ENCODE data around the gene GRIPAP1. TPM values are rescaled to one million over a fixed set of nuclear protein-coding genes. Genes with fewer than 3 reads are reported as not detected.

The GRIPAP1 gene
- total and polyA plus RNA-seq, 2 of the 13 experiments (the other 11 are each of a cell fraction or from before 2014, with no cell fraction given): 16.1 to 22.6 TPM

DNA sequence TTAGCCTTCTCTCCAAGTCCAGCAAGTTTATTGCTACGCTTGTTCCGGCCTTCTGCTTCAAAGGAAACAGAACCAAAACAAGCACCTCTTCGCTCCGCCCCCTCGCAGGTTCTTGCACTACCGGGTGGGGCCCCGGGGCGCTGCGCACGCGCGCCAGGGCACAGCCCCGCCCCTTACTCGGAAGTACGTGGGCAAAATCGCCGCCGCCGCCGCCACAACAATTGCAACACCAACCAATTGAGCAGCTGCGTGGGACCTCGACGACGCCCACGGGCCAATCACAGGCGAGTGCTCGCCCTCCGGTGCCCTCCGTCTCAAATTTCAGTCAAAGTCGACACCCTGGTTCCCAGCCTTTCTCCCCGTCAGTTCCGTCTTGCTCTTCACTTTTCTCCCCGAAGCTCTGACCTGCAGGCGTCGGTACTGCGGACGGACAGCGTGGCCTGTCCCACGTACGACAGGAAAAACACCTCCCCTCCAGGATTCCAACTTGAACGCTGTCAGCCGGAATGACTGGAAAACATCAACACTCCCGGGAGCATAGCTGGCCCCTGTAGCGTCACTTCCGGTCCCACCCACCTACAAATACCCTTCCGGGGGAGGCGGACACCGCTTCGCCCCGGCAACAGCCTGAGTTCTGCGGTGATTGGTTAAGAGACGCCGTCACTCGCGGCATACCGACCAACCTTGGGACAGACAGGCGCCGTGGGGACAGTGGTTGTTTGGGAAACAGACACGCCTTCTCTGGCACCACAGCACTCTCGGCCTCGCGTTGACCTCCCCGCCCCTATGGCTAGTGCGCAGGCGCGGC is 44.0 kb downstream of the GRIPAP1 start (continued):
- TF ChIP-seq MAZ (IDR thresholded peaks at IDR 0.05; ENCODE audit: borderline replicate concordance, low read depth, low read length): peak; percentile 32; the same call in 1 of the 2 replicates
- peak; percentile 18; the same call in 1 of the 2 replicates for TF ChIP-seq MAZ (CRISPR knock-in tag; IDR thresholded peaks at IDR 0.05; ENCODE audit: low read depth)
- TF ChIP-seq, protein P1, sequence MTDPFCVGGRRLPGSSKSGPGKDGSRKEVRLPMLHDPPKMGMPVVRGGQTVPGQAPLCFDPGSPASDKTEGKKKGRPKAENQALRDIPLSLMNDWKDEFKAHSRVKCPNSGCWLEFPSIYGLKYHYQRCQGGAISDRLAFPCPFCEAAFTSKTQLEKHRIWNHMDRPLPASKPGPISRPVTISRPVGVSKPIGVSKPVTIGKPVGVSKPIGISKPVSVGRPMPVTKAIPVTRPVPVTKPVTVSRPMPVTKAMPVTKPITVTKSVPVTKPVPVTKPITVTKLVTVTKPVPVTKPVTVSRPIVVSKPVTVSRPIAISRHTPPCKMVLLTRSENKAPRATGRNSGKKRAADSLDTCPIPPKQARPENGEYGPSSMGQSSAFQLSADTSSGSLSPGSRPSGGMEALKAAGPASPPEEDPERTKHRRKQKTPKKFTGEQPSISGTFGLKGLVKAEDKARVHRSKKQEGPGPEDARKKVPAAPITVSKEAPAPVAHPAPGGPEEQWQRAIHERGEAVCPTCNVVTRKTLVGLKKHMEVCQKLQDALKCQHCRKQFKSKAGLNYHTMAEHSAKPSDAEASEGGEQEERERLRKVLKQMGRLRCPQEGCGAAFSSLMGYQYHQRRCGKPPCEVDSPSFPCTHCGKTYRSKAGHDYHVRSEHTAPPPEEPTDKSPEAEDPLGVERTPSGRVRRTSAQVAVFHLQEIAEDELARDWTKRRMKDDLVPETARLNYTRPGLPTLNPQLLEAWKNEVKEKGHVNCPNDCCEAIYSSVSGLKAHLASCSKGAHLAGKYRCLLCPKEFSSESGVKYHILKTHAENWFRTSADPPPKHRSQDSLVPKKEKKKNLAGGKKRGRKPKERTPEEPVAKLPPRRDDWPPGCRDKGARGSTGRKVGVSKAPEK (CRISPR knock-in tag; IDR thresholded peaks at IDR 0.05; ENCODE audit: borderline replicate concordance): no peak
- no peak for TF ChIP-seq KMT2A (CRISPR knock-in tag; IDR thresholded peaks at IDR 0.05)
- no peak for TF ChIP-seq ZNF24 (IDR thresholded peaks at IDR 0.05)
- TF ChIP-seq, protein P2, sequence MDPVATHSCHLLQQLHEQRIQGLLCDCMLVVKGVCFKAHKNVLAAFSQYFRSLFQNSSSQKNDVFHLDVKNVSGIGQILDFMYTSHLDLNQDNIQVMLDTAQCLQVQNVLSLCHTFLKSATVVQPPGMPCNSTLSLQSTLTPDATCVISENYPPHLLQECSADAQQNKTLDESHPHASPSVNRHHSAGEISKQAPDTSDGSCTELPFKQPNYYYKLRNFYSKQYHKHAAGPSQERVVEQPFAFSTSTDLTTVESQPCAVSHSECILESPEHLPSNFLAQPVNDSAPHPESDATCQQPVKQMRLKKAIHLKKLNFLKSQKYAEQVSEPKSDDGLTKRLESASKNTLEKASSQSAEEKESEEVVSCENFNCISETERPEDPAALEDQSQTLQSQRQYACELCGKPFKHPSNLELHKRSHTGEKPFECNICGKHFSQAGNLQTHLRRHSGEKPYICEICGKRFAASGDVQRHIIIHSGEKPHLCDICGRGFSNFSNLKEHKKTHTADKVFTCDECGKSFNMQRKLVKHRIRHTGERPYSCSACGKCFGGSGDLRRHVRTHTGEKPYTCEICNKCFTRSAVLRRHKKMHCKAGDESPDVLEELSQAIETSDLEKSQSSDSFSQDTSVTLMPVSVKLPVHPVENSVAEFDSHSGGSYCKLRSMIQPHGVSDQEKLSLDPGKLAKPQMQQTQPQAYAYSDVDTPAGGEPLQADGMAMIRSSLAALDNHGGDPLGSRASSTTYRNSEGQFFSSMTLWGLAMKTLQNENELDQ (CRISPR knock-in tag; IDR thresholded peaks at IDR 0.05; ENCODE audit: borderline replicate concordance): no peak
- TF ChIP-seq YEATS2 (CRISPR knock-in tag; IDR thresholded peaks at IDR 0.05; ENCODE audit: borderline replicate concordance): peak; percentile 51; the same call in 1 of the 2 replicates
- peak; percentile 78 for TF ChIP-seq RFX1 (IDR thresholded peaks at IDR 0.05)
- no peak for TF ChIP-seq MTF1 (CRISPR knock-in tag; IDR thresholded peaks at IDR 0.05)
- TF ChIP-seq SRSF1 (optimal IDR thresholded peaks at IDR 0.05; ENCODE audit: low read depth, low read length): peak; percentile 21
- no peak for TF ChIP-seq MBD4 (IDR thresholded peaks at IDR 0.05; ENCODE audit: borderline replicate concordance, low read length)
- TF ChIP-seq HNRNPLL (IDR thresholded peaks at IDR 0.05; ENCODE audit: low read depth, low read length, poor library complexity, severe bottlenecking): peak; percentile 28
- TF ChIP-seq ZNF329 (CRISPR knock-in tag; IDR thresholded peaks at IDR 0.05; ENCODE audit: low read depth): no peak
- TF ChIP-seq GTF2F1 (IDR thresholded peaks at IDR 0.05; ENCODE audit: low read length): no peak
- TF ChIP-seq ARID2 (CRISPR knock-in tag; IDR thresholded peaks at IDR 0.05; ENCODE audit: borderline replicate concordance): no peak
- TF ChIP-seq, protein P3, sequence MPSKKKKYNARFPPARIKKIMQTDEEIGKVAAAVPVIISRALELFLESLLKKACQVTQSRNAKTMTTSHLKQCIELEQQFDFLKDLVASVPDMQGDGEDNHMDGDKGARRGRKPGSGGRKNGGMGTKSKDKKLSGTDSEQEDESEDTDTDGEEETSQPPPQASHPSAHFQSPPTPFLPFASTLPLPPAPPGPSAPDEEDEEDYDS (CRISPR knock-in tag; IDR thresholded peaks at IDR 0.05): peak; percentile 56
- no peak for TF ChIP-seq NFE2 (CRISPR knock-in tag; IDR thresholded peaks at IDR 0.05)
- TF ChIP-seq, protein P4, sequence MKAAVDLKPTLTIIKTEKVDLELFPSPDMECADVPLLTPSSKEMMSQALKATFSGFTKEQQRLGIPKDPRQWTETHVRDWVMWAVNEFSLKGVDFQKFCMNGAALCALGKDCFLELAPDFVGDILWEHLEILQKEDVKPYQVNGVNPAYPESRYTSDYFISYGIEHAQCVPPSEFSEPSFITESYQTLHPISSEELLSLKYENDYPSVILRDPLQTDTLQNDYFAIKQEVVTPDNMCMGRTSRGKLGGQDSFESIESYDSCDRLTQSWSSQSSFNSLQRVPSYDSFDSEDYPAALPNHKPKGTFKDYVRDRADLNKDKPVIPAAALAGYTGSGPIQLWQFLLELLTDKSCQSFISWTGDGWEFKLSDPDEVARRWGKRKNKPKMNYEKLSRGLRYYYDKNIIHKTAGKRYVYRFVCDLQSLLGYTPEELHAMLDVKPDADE (CRISPR knock-in tag; IDR thresholded peaks at IDR 0.05): 0 out of 2 replicates have a peak, but pooled peaks have one; percentile 20
- no peak for TF ChIP-seq EHMT2 (IDR thresholded peaks at IDR 0.05; ENCODE audit: borderline replicate concordance, low read depth, low read length)
- TF ChIP-seq RAD21 (CRISPR knock-in tag; IDR thresholded peaks at IDR 0.05): no peak
- TF ChIP-seq TRIM24 (CRISPR knock-in tag; IDR thresholded peaks at IDR 0.05): no peak
- no peak for TF ChIP-seq RBM39 (IDR thresholded peaks at IDR 0.05; ENCODE audit: low read depth, low read length, poor library complexity, severe bottlenecking)
- peak; percentile 66; the same call in 1 of the 2 replicates for TF ChIP-seq PHF20 (CRISPR knock-in tag; IDR thresholded peaks at IDR 0.05)
- TF ChIP-seq ZNF317 (CRISPR knock-in tag; IDR thresholded peaks at IDR 0.05): no peak
